ENCODE data around the gene CALHM3.
A peak's percentile ranks its signal among the peaks of the same experiment; 100 is the strongest.

The CALHM3 gene

DNA sequence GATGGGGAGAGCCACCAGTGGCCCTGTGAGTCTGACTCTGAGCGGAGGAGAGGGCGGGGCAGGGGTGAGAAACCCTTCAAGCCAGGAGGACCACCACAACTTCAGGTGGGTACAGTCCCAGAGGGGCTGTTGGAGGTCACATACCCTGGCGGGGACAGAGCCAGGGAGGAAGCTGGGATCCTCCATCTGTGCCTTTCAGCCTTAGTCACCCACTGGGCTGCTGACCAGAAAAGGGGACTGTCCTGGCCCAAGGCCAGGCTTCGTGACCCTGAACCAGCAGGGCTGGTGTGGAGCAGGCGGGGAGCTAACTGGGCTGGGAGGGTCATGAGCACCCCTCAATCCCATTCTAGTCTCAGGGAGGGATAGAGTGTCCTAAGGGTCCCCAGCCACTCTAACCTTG is 1.5 kb upstream of the CALHM3 start:
- Histone ChIP-seq H3K27me3 (replicated peaks; ENCODE audit: control insufficient read depth, insufficient read depth, low read length) (no peaks in the 10 kb centered on the region), H3K4me3 (replicated peaks; ENCODE audit: low read depth, low read length) (no peak overlapping the region), H3K36me3 (ENCODE audit: control insufficient read depth, insufficient read depth, low read length) (no peaks in the 10 kb centered on the region)
- TF ChIP-seq CTCF (IDR thresholded peaks at IDR 0.05; ENCODE audit: insufficient read depth, low read length, poor library complexity, severe bottlenecking) = no peak
- DNase-seq (ENCODE audit: extremely low read depth, insufficient read length) = no peak

GRCh38 chr10:103478671-103479070 is 369 bp downstream of the CALHM3 start:
- H3K4me3 ChIP-seq (replicated peaks; ENCODE audit: low read depth, low read length) = no peak overlapping the region
- H3K27me3 ChIP-seq (replicated peaks; ENCODE audit: control insufficient read depth, insufficient read depth, low read length) = no peaks in the 10 kb centered on the region
- H3K36me3 ChIP-seq (ENCODE audit: control insufficient read depth, insufficient read depth, low read length) = no peaks in the 10 kb centered on the region
- TF ChIP-seq CTCF (IDR thresholded peaks at IDR 0.05; ENCODE audit: insufficient read depth, low read length, poor library complexity, severe bottlenecking) = no peak
- no peak for DNase-seq (ENCODE audit: extremely low read depth, insufficient read length)

DNA sequence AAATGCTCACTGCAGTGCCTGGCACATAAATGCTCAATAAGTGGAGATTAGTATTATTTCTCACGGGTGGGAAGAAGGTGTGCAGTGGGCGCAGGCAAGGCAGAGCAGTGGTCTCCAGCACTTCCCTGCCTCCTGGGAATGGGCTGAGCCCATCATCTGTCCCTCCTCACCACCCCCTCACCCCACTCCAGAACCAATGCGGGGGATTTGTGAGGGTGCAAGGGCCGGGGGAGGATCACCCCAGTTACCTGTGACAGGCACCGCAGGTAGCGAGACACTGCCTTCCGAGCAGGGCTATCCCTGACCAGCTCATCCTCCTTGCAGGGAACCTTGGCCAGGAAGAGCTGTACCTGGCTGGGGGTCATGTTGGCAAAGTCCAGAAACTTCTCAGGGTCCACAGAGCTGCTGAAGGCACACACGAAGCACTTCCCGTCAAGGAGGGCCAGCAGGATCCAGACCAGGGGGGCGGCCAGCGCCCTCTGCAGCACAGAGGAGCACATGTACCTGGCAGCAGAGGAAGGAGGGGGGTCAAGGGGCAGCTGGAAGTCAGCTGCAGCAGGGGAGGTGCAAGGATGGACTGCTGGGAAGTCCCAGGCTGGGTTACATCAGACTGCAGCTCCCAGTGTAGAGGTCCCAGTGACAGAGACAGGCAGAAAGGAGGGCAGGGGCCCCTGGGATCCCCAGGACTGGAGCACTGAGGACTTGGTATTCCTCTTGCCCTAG is 2.8 kb downstream of the CALHM3 start:
- peak; percentile 83 for TF ChIP-seq CTCF (IDR thresholded peaks at IDR 0.05; ENCODE audit: insufficient read depth, low read length, poor library complexity, severe bottlenecking)
- Histone ChIP-seq H3K36me3 (ENCODE audit: control insufficient read depth, insufficient read depth, low read length) (no peaks in the 10 kb centered on the region), H3K27me3 (replicated peaks; ENCODE audit: control insufficient read depth, insufficient read depth, low read length) (no peaks in the 10 kb centered on the region), H3K4me3 (replicated peaks; ENCODE audit: low read depth, low read length) (no peak overlapping the region)
- no peak for DNase-seq (ENCODE audit: extremely low read depth, insufficient read length)

GRCh38 chr10:103475437-103475836 is 3.6 kb downstream of the CALHM3 start:
- Histone ChIP-seq H3K27me3 (replicated peaks; ENCODE audit: control insufficient read depth, insufficient read depth, low read length) (no peaks in the 10 kb centered on the region), H3K36me3 (ENCODE audit: control insufficient read depth, insufficient read depth, low read length) (no peaks in the 10 kb centered on the region), H3K4me3 (replicated peaks; ENCODE audit: low read depth, low read length) (no peak overlapping the region)
- DNase-seq (ENCODE audit: extremely low read depth, insufficient read length) = no peak
- TF ChIP-seq CTCF (IDR thresholded peaks at IDR 0.05; ENCODE audit: insufficient read depth, low read length, poor library complexity, severe bottlenecking) = no peak

DNA sequence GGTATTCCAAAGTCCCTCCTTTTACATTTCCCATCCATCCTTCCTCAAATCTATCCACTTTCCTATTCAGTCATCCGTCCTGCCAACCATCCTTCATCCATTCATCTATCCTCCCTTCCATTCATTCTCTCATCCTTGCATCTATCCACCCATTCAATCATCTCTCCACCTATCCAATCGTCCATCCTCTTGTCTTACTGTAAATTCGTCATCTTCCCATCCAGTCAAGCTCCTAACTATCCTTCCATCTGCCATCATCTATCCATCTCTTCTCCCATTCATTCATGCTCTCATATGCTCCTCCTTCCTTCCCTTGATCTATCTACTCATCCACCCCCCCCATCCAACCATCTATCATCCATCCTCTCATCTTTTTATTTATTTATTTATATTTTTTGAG is 5.0 kb downstream of the CALHM3 start:
- no peak for TF ChIP-seq CTCF (IDR thresholded peaks at IDR 0.05; ENCODE audit: insufficient read depth, low read length, poor library complexity, severe bottlenecking)
- Histone ChIP-seq H3K36me3 (ENCODE audit: control insufficient read depth, insufficient read depth, low read length) (no peaks in the 10 kb centered on the region), H3K4me3 (replicated peaks; ENCODE audit: low read depth, low read length) (no peak overlapping the region), H3K27me3 (replicated peaks; ENCODE audit: control insufficient read depth, insufficient read depth, low read length) (no peaks in the 10 kb centered on the region)
- DNase-seq (ENCODE audit: extremely low read depth, insufficient read length) = no peak

DNA sequence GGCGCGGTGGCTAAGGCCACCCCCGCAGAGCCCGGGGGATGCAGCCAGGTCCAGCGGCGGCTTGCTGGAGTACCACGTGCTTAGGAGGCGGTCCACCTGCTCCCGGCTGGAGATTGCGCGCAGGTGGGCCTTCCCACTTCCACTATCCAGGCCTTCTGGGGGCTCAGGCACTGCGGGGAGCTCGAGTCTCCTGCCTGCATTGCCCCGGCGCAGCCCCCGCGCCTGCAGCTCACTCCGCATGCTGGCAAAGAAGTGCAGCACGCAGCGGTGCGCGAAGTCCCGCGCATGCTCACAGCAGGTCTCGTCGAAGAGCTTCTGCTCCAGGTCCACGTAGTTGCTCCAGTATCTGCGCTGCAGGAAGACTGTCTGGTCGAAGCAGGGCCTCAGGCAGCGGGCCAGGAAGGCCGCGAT is 5.8 kb downstream of the CALHM3 start:
- no peak for TF ChIP-seq CTCF (IDR thresholded peaks at IDR 0.05; ENCODE audit: insufficient read depth, low read length, poor library complexity, severe bottlenecking)
- no peaks in the 10 kb centered on the region for H3K27me3 ChIP-seq (replicated peaks; ENCODE audit: control insufficient read depth, insufficient read depth, low read length)
- H3K36me3 ChIP-seq (ENCODE audit: control insufficient read depth, insufficient read depth, low read length) = no peaks in the 10 kb centered on the region
- H3K4me3 ChIP-seq (replicated peaks; ENCODE audit: low read depth, low read length) = no peak overlapping the region
- DNase-seq (ENCODE audit: extremely low read depth, insufficient read length) = no peak

Measured in GM06990 (cell line).